Gastroesophageal sphincter (tissue), 3 donors: ENCODE data around the gene F13B.

Experiments
- POLR2A ChIP-seq, 2 donors: fragments of 450-650 bp; IDR thresholded peaks; one replicate each; pipeline ENCODE4 v1.6.1; 2017; ENCODE audit warnings: antibody characterized with exemption in 2 of 2, mild to moderate bottlenecking in 2 of 2, moderate library complexity in 1 of 2
- TF ChIP-seq, protein P1 (sequence below), 4 experiments: fragments of 200-600 bp in 2 of 4; fragments of 450-650 bp in 2 of 4; sonication (generic) in 1 of 4; IDR thresholded peaks; one replicate each; pipeline ENCODE4 v1.5.1; 2017 to 2019; ENCODE audit warnings: antibody characterized with exemption in 4 of 4, mild to moderate bottlenecking in 2 of 4, moderate library complexity in 2 of 4

DNA sequence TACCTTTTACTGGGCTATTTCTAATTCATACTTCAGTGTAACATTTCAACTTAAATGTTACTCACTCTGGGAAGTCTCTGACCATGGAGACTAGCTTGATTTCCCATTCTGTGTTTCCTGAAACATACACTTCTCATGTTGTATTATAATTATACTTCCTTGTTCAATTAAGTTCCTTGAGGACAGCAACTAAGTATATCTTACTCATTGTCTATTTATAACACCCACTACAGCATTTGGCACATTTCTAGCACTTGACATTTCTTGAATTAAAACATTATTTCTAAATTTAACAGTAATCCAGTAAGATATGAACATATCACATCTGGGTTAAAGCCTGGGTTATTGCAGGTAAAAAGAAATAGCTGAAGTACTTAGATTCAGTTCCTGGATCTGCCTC is 32.4 kb upstream of the F13B start:
- TF ChIP-seq, protein P1, sequence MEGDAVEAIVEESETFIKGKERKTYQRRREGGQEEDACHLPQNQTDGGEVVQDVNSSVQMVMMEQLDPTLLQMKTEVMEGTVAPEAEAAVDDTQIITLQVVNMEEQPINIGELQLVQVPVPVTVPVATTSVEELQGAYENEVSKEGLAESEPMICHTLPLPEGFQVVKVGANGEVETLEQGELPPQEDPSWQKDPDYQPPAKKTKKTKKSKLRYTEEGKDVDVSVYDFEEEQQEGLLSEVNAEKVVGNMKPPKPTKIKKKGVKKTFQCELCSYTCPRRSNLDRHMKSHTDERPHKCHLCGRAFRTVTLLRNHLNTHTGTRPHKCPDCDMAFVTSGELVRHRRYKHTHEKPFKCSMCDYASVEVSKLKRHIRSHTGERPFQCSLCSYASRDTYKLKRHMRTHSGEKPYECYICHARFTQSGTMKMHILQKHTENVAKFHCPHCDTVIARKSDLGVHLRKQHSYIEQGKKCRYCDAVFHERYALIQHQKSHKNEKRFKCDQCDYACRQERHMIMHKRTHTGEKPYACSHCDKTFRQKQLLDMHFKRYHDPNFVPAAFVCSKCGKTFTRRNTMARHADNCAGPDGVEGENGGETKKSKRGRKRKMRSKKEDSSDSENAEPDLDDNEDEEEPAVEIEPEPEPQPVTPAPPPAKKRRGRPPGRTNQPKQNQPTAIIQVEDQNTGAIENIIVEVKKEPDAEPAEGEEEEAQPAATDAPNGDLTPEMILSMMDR (IDR thresholded peaks at IDR 0.05): no peak
- TF ChIP-seq POLR2A (IDR thresholded peaks at IDR 0.05): no peak
